Activated T-cell treated with anti-CD3 and anti-CD28 coated beads, Interleukin-2, amount 50 U/mL, for 1 hour (primary cell): ENCODE measurements around the gene MCM8.

Source experiments
- DNase-seq: peaks from one replicate; pipeline ENCODE4 v3.0.0-alpha.2; 2020

Gene MCM8

GRCh38 chr20:6046432-6046831 is 96.0 kb downstream of the MCM8 start:
- no peak for DNase-seq

GRCh38 chr20:6048391-6048790 is 97.9 kb downstream of the MCM8 start:
- no peak for DNase-seq
